GM04503 (cell line): ENCODE results near the gene VGLL1.

Source experiments
- DNase-seq: peaks from one replicate; pipeline ENCODE4 v3.0.0-alpha.2; 2012; ENCODE audit warnings: low read depth

VGLL1 gene

GRCh38 chrX:136531951-136532350 is at the start of gene VGLL1:
Gene VGLL1, plus strand, starts transcription at chrX:136532215. Its CDS starts 3,806 bp downstream, at chrX:136536021.
- DNase-seq, result no peak

GRCh38 chrX:136487647-136488046 is 44.4 kb upstream of the VGLL1 start, which contains the start of gene BRS3:
Gene BRS3, plus strand, starts transcription at chrX:136487947. Its CDS starts 168 bp downstream, at chrX:136488115.
- no peak for DNase-seq

DNA sequence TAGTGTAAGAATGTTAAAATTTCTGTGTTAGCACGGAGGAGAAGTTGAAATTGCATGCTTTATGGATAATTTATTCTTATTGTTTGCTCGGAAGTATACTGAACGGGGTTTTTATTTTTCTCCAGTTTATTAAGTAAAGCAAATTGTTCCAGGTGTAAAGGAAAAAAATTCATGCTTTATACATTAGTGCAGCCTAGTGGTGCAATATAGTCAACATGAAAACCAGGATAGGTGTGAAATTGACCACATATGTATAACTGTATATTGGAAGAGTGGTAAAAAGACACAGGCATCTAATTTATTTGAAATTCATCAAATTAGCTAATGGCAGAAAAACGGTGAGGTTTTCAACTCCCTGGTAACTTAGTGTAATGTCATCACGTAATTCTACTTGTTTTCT is 43.3 kb upstream of the VGLL1 start:
- DNase-seq, result no peak

DNA sequence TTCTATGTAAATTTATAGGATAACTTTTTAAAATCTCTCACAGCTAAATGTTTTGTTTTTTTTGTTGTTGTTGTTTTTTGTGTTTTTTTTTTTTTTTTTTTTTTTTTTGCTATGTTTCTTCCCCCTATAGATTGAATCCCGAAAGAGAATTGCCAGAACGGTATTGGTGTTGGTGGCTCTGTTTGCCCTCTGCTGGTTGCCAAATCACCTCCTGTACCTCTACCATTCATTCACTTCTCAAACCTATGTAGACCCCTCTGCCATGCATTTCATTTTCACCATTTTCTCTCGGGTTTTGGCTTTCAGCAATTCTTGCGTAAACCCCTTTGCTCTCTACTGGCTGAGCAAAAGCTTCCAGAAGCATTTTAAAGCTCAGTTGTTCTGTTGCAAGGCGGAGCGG is 40.2 kb upstream of the VGLL1 start:
- no peak for DNase-seq

GRCh38 chrX:136493011-136493410 is 39.0 kb upstream of the VGLL1 start:
- no peak for DNase-seq

GRCh38 chrX:136495043-136495442 is 37.0 kb upstream of the VGLL1 start:
- no peak for DNase-seq

DNA sequence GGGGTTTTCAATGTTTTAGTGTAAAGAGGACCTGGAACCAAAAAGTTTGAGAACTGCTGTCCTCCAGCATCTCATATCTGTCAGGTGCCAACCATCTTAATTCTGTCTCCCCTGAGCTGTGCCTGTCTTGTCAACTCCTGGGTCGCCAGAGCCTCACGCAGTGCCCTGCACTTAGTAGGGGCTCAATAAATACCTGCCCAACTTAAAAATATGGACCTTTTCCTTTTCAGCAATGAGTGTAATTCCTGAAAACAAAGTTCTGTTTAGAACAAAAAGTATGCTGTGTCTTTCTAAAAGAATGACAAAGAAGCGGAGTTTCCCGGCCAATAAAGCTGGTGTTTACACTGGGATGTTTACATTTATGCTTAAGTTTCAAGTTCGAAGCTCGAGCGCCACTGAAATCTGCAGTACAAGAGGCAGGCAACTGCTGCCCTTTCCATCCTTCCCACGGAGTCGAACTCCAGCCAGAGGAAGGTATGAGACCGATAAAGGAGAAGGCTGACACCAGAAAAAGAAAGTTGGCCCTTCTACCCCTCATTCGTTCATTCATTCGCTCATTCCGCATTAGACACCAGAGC is 35.7 kb upstream of the VGLL1 start:
- no peak for DNase-seq

DNA sequence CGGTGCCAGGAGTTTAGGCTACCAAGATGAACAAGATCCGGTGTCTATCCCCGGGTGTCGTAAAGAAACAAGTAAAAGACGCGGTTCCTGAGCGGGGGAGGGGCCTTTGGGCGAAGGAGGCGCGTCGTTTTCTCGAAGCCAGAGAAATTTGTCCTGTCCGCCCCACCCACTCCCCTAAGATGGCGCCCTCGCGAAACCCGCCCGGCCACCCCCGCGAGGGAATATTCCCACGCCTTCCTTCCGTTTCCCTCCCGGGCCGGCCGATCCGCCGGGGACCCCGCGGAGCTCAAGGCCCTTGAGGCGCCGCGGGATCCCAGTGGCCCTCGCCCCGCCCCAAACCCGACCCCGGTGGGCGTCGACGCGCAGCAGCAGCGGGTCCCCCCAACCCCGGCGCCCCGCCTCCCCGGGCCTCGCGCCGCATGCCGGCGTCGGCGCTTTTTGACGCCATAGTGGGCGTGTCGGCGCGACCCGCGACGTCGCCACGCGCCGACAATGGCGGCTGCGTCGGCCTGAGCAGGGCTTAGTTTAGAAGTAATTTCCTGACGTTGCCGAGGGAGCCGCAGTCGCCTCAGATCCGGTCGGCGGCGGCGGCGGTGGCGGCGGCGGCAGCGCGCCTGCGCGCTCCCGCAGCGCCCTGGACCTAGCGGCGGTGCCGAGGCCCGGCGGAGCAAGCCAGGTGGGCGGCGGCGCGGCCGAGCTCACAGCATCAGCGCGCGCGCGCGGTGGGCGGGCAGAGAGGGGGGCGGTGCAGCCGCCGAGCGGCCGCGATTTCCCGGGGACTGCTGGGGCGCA is 35.1 kb upstream of the VGLL1 start:
- DNase-seq, result peak; percentile 43

- DNase-seq, result peak; percentile 1
Observed at GRCh38 chrX:136497556-136498052, 34.4 kb upstream of the VGLL1 start, which contains the start of gene HTATSF1. Gene HTATSF1, plus strand, starts transcription at chrX:136497592. Its CDS starts 93 bp downstream, at chrX:136497685.

GRCh38 chrX:136519069-136519468 is 12.9 kb upstream of the VGLL1 start:
- DNase-seq, result no peak

GRCh38 chrX:136523770-136524169 is 8.2 kb upstream of the VGLL1 start:
- no peak for DNase-seq

DNA sequence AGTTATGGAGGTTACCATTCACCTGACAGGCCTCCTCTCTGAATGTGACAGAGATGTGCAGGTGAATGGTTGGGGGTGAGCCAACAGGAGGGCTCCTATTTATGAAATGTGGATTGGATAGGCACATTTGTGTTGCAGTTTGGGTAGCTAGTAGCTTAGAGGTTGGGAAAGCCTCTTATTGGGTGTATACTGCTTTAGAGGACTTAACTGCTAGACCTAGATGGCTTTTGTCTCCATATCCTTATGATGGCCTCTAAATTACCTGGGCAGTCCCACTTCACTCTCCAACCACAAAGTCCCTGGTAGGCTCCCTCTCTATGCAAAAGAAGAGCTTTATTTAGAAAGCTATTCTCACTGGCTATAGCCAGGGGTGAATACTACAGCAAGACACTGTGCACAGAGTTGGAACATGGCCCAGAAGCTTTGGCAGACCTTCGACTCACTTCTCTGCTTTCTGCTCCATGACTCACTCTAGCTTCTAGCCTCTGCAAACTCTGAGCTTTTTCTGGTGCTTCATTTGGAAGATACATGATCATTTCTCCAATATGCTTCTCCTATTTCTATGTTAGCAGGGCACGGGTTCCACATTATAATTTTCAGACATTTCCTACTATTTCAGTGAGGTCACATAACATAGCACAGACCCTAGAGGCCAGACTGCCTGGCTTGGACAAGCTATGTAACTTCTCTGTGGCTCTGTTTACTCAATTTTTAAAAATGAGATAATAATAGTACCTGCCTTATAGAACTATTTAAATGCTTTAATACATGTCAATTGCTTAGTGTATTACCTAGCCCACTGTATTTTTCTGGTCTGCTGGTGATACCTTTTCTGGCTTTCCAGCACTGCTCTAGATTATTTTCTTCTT is 6.0 kb upstream of the VGLL1 start:
- peak; percentile 55 for DNase-seq

DNA sequence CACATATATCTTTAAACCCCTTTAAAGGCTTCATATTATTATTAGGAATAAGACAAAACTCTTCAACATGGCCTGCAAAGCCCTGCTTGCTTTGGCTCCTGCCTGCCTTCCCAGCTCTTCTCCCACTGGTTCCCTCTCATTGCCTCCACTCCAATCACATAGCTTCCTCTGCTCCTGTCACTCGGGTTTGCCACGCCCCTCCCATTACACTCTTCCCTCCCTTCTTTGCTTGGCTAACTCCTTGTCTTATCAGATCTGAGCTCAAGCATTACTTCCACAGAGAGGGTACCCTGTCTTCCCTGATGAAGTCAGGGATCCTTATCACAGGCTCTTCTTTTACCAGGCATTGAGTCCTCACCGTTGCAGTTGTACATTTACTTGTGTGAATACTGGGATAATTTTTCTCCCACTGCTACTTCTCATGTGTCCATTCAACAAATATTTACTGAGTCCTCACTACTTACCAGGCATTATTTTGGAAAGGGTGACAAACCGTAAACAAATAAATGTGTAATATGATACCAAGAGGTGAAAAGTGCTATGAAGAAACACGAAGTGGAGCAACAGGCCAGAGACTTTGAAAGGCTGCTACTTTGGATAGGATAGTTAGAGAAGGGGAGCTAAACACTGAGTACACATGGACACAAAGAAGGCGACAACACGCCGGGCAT is 3.2 kb upstream of the VGLL1 start:
- no peak for DNase-seq

DNA sequence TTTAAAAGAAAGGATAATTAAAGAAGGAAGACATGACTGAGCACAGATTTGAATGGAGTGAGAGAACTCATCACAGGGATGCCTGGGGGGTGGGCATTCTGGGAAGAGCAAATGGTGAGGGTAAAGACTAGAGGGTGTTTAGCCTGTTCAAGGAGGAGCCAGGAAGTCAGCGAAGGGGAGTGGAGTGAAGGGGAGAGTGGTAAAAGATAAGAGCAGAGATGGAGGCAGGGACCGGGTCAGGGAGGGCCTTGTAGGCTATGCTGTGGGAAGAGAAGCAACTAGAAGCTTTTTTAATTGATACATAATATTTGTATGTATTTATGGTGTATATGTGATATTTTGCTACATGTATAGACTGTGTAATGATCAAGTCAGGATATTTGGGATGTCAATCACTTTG is 2.2 kb upstream of the VGLL1 start:
- no peak for DNase-seq

- no peak for DNase-seq
Observed at GRCh38 chrX:136534131-136534530, 2.1 kb downstream of the VGLL1 start.

GRCh38 chrX:136538811-136539210 is 6.8 kb downstream of the VGLL1 start:
- DNase-seq, result no peak

GRCh38 chrX:136540226-136540625 is 8.2 kb downstream of the VGLL1 start:
- no peak for DNase-seq

- DNase-seq, result no peak
Observed at GRCh38 chrX:136541294-136541693, 9.3 kb downstream of the VGLL1 start.

DNA sequence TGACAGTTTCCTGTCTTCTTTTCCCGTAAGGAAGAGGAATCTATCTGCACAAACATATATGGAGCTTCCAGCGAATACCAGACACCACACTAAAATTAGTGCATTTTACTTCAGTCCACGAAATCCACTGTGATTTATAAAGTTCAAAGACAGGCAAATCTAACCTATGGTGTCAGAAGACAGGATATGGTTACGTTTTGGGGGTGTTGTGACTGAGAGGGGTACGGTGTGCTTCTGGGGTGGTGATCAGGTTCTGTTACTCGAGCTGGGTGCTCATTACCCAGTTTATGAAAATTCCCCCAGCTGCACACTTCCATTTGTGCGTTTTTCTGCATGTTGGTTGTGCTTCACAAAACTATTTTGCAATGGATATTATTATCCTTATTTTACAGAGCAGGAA is 10.3 kb downstream of the VGLL1 start:
- no peak for DNase-seq

DNA sequence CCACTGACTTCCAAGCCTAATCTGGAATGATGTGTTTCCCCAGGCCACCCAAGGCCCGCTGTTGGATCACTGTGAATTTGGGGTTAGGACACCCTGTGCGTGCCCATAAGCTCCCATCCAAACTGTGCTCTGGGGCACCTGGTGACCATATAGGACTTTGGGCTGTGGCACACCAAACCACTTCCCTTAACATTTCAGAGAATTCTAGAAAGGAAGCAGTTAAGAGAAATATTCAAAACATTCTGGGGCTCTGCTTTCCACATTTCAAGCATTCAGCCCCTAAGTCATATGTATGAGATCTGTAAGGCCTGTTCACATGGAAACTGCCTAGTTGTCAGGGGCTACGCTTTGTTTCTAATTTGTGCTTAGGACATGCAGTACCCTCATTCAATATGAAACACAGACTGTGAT is 14.4 kb downstream of the VGLL1 start:
- no peak for DNase-seq

GRCh38 chrX:136549226-136549625 is 17.2 kb downstream of the VGLL1 start:
- no peak for DNase-seq

DNA sequence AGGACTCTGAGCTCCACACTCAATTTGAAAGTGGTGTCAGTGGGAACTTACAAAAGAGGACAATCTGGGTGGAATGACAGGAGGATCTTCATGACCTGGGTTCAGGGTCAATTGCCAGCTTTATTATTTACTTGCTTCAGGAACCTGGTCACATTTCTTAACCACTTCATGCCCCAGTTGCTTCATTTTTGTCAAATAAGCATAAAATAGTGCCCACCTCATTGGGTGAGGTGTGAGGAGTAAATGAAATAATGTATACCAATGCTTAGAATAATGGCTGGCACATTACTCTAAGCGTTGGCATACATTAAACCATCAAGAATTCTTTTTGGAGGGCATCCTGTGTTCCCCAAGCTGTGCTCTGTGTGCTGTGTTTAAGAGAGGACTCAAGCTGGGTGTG is 19.4 kb downstream of the VGLL1 start:
- no peak for DNase-seq
